Lower lobe of right lung (tissue), 2 donors: ENCODE measurements around the gene EHBP1L1. TPM values are rescaled to one million over a fixed set of nuclear protein-coding genes. Genes with fewer than 3 reads are reported as not detected.

Experiments
- ATAC-seq, 2 donors: fragments of 200-7000 bp; cut with Tn5 transposase; one replicate each; pipeline ENCODE4 v1.9.1; 2020 to 2022; ENCODE audit warnings: mild to moderate bottlenecking in 2 of 2, moderate library complexity in 2 of 2
- DNase-seq: peaks from one replicate; pipeline ENCODE4 v3.0.0-alpha.2; 2020
- H3K27ac ChIP-seq: fragments of 200-600 bp; one replicate; pipeline ENCODE4 v1.8.0; 2022
- H3K27me3 ChIP-seq: fragments of 200-600 bp; one replicate; pipeline ENCODE4 v1.8.0; 2022; ENCODE audit warnings: low read depth
- H3K36me3 ChIP-seq: fragments of 200-600 bp; one replicate; pipeline ENCODE4 v1.8.0; 2022; ENCODE audit warnings: mild to moderate bottlenecking
- H3K4me1 ChIP-seq: fragments of 200-600 bp; one replicate; pipeline ENCODE4 v1.8.0; 2022
- H3K4me3 ChIP-seq: fragments of 200-600 bp; one replicate; pipeline ENCODE4 v1.8.0; 2022; ENCODE audit warnings: mild to moderate bottlenecking
- H3K9me3 ChIP-seq: fragments of 200-600 bp; one replicate; pipeline ENCODE4 v1.8.0; 2022
- CTCF ChIP-seq: fragments of 200-600 bp; IDR thresholded peaks from one replicate; pipeline ENCODE4 v1.8.0; 2022; ENCODE audit warnings: antibody characterized with exemption, mild to moderate bottlenecking
- intact Hi-C: fragments of 100-400 bp; cut with DNase I; formaldehyde crosslinking; loops from one replicate; pipeline ENCODE4 v1.11.0; 2022
- long read RNA-seq: library from polyadenylated mRNA; unstranded; transcript quantifications from one replicate; pipeline ENCODE4 v2.0.0, GENCODE V29; 2021
- total RNA-seq: library from RNA; stranded (reverse); fragmentation: NEBNext Ultra II Directional; extraction: Animal tissue kit (Norgen Biotek cat#: 25700); gene quantifications from one replicate; pipeline ENCODE4 v1.2.1, GENCODE V29; 2021
- donor health status: DM: no; HTN: yes; CAD: no; lungs with severe emphysema.

Gene EHBP1L1
- total RNA-seq = 110 TPM
- long read RNA-seq, transcript EHBP1L1-209 (3 exons, 769 nt) = major isoform, 6 of 107 reads
- long read RNA-seq, partial matches to known transcripts = 53 of 107 reads
- long read RNA-seq, other reads (novel, unspliced or antisense) = 47 of 107 reads

GRCh38 chr11:65575568-65576231 is at the start of gene EHBP1L1:
Gene EHBP1L1 (plus strand): TSS chr11:65576053. CDS start chr11:65576303, 250 bp downstream.
- DNase-seq = peak; percentile 86
- TF ChIP-seq CTCF = no peak
- no peaks in the 10 kb centered on the region for H3K9me3 ChIP-seq
- H3K27ac ChIP-seq = peak within 1 kb of the TSS; percentile 94
- H3K36me3 ChIP-seq = peaks cover 15% of the 10 kb centered on the region
- H3K27me3 ChIP-seq = no peaks in the 10 kb centered on the region
- ATAC-seq = peak; percentile 46 to 49
- peak within 1 kb of the TSS; percentile 81 for H3K4me3 ChIP-seq
- intact Hi-C loops = no loop called here
- peaks cover 65% of the 10 kb centered on the region for H3K4me1 ChIP-seq

GRCh38 chr11:65526744-65527143 is 49.1 kb upstream of the EHBP1L1 start:
- H3K27ac ChIP-seq = no peak overlapping the region
- TF ChIP-seq CTCF = no peak
- peaks cover 54% of the 10 kb centered on the region for H3K36me3 ChIP-seq
- no peak overlapping the region for H3K4me3 ChIP-seq
- intact Hi-C loops = no loop called here
- no peak for DNase-seq
- no peak for ATAC-seq
- H3K9me3 ChIP-seq = no peaks in the 10 kb centered on the region
- no peaks in the 10 kb centered on the region for H3K27me3 ChIP-seq
- H3K4me1 ChIP-seq = peaks cover 42% of the 10 kb centered on the region

GRCh38 chr11:65528819-65529350 is 47.0 kb upstream of the EHBP1L1 start:
- peaks cover 22% of the 10 kb centered on the region for H3K4me1 ChIP-seq
- DNase-seq (no peak), ATAC-seq (no peak)
- no peaks in the 10 kb centered on the region for H3K27me3 ChIP-seq
- peaks cover 75% of the 10 kb centered on the region for H3K36me3 ChIP-seq
- no peaks in the 10 kb centered on the region for H3K9me3 ChIP-seq
- no peak for TF ChIP-seq CTCF
- no peak overlapping the region for H3K27ac ChIP-seq
- H3K4me3 ChIP-seq = no peak overlapping the region
- intact Hi-C loops = no loop called here

- Histone ChIP-seq H3K27ac (no peak overlapping the region), H3K27me3 (no peaks in the 10 kb centered on the region), H3K36me3 (peaks cover 82% of the 10 kb centered on the region), H3K9me3 (no peaks in the 10 kb centered on the region), H3K4me1 (peaks cover 15% of the 10 kb centered on the region), H3K4me3 (no peak overlapping the region)
- intact Hi-C loops = no loop called here
- no peak for TF ChIP-seq CTCF
- no peak for ATAC-seq
- no peak for DNase-seq
These were observed 46.2 kb upstream of the EHBP1L1 start for GRCh38 chr11:65529475-65530156.

- TF ChIP-seq CTCF = no peak
- intact Hi-C loops = no loop called here
These were observed 45.7 kb upstream of the EHBP1L1 start for GRCh38 chr11:65530157-65530496.

More at GRCh38 chr11:65530157-65530496, 45.7 kb upstream of the EHBP1L1 start:
- DNase-seq (no peak), ATAC-seq (no peak)
- H3K27ac ChIP-seq = no peak overlapping the region
- peaks cover 15% of the 10 kb centered on the region for H3K4me1 ChIP-seq
- no peaks in the 10 kb centered on the region for H3K9me3 ChIP-seq
- H3K36me3 ChIP-seq = peaks cover 87% of the 10 kb centered on the region
- H3K4me3 ChIP-seq = no peak overlapping the region
- H3K27me3 ChIP-seq = no peaks in the 10 kb centered on the region
